Heart left ventricle (tissue), 16 donors: ENCODE data around the gene SMPD3. TPM values are rescaled to one million over a fixed set of nuclear protein-coding genes. Genes with fewer than 3 reads are reported as not detected.

ENCODE experiments used
- ATAC-seq, 4 donors: fragments of 200-7000 bp; cut with Tn5 transposase; one replicate each; pipeline ENCODE4 v1.9.1; 2020 to 2022; ENCODE audit warnings: moderate library complexity in 4 of 4, mild to moderate bottlenecking in 3 of 4, moderate number of reproducible peaks in 1 of 4
- DNase-seq, 5 donors: peaks; one replicate each; pipeline ENCODE4 v3.0.0-alpha.2; 2020
- H3K27ac ChIP-seq, 12 donors: fragments of 200-600 bp; sonication (generic) in 4 of 12; one replicate each; pipeline versions ENCODE4 v1.5.0 to v1.8.0; 2016 to 2022; ENCODE audit warnings: mild to moderate bottlenecking in 2 of 12
- H3K27me3 ChIP-seq, 9 donors: fragments of 200-600 bp; sonication (generic) in 2 of 9; one replicate each; pipeline versions ENCODE4 v1.5.1 to v1.8.0; 2016 to 2022; ENCODE audit warnings: mild to moderate bottlenecking in 3 of 9
- H3K36me3 ChIP-seq, 9 donors: fragments of 200-600 bp; sonication (generic) in 2 of 9; one replicate each; pipeline versions ENCODE4 v1.5.0 to v1.8.0; 2018 to 2022; ENCODE audit warnings: mild to moderate bottlenecking in 2 of 9
- H3K4me1 ChIP-seq, 12 donors: fragments of 200-600 bp; sonication (generic) in 4 of 12; one replicate each; pipeline versions ENCODE4 v1.5.0 to v1.8.0; 2016 to 2022; ENCODE audit warnings: mild to moderate bottlenecking in 3 of 12
- H3K4me3 ChIP-seq, 12 donors: fragments of 200-600 bp; sonication (generic) in 4 of 12; one replicate each; pipeline versions ENCODE4 v1.5.0 to v1.8.0; 2017 to 2022; ENCODE audit warnings: mild to moderate bottlenecking in 9 of 12, moderate library complexity in 4 of 12
- H3K9me3 ChIP-seq, 12 donors: fragments of 200-600 bp; sonication (generic) in 4 of 12; one replicate each; pipeline versions ENCODE4 v1.5.0 to v1.8.0; 2016 to 2022; ENCODE audit warnings: mild to moderate bottlenecking in 1 of 12
- CTCF ChIP-seq, 12 donors: fragments of 200-600 bp; sonication (generic) in 4 of 12; IDR thresholded peaks; one replicate each; pipeline versions ENCODE4 v1.5.0 to v1.8.0; 2018 to 2022; ENCODE audit warnings: antibody characterized with exemption in 12 of 12, mild to moderate bottlenecking in 5 of 12
- POLR2A ChIP-seq, 2 donors: fragments of 450-650 bp; IDR thresholded peaks; one replicate each; pipeline ENCODE4 v1.6.1; 2017; ENCODE audit warnings: antibody characterized with exemption in 2 of 2, mild to moderate bottlenecking in 2 of 2, moderate library complexity in 2 of 2
- WGBS, 4 donors: extraction: QIAGEN DNeasy Blood & Tissue Kit in 2 of 4; methylation state at CpG; one replicate each; pipeline versions ENCODE4 v1.1.5 to v1.1.7; 2013 to 2018; 5-methylcytosine and 5-hydroxymethylcytosine counted together
- intact Hi-C, 10 donors: fragments of 100-400 bp; cut with DNase I; formaldehyde crosslinking; loops; one replicate each; pipeline versions ENCODE4 v1.11.1 to v1.14.2; 2022
- polyA plus RNA-seq, 2 donors: library from polyadenylated mRNA; stranded (reverse); fragments of 200-250 nt; gene quantifications; one replicate each; pipeline ENCODE4 v1.2.3, GENCODE V29; 2013
- total RNA-seq, 9 donors: library from RNA; depleted of rRNA in 2 of 9; stranded (reverse); fragments of >200 nt in 2 of 9; fragmentation: NEBNext Ultra II Directional in 3 of 9; extraction: Animal tissue kit (Norgen Biotek cat#: 25700) in 3 of 9; gene quantifications; one replicate each; pipeline versions ENCODE4 v1.1.0 to v1.2.4, GENCODE V29; 2016 to 2023
- donor health status: ischemic (EF 13 %, LVEDD 7.1; RV severe dilation, severe dysfunction).
- donor health status: healthy with polysubstance abuse.
- donor health status: DM: no; HTN: yes; CAD: no.
- donor health status: DM: no; HTN: no; CAD: no.
- donor health status: ischemic (EF 25% LVEDD 6.9; RV normal size, moderate dysfunction).
- donor health status: ischemic (EF 25% LVEDD 5.7; RV mildly dilated, moderate dysfunction).
- donor health status: healthy.
- donor health status: DM: yes; HTN: yes; CAD: no.
- donor health status: ischemic (EF 35%, LVEDD 5.7; RV mildly dilated, moderate dysfunction).
- donor health status: nonischemic (EF 11% LVEDD 7.7; RV severe dilation, severe dysfunction).
- donor health status: DM: yes; HTN: yes; CAD: no.
- donor health status: PGD.
- donor health status: ischemic (EF 29% LVEDD 5.4; RV normal size, mild dysfunction).
- donor health status: nonischemic (EF 23%, LVEDD 6.1; RV moderate dilation, normal function).

The SMPD3 gene
- total and polyA plus RNA-seq, 11 donors, result 0.07 to 14.4 (median 0.17) TPM; not detected in 3

GRCh38 chr16:68486502-68487202 is 38.3 kb upstream of the SMPD3 start:
- 40 to 53% (median 48%) methylated on average over 4 of the region's 4 CpGs for WGBS, 4 donors
- ATAC-seq, result no peak
- Histone ChIP-seq H3K4me1 (no peaks in the 10 kb centered on the region), H3K9me3 (peaks cover 0 to 7% (median 0%) of the 10 kb centered on the region in 12 donors), H3K4me3 (no peak overlapping the region), H3K27me3 (peaks cover 0 to 3% (median 0%) of the 10 kb centered on the region in 9 donors), H3K27ac (no peak overlapping the region), H3K36me3 (no peaks in the 10 kb centered on the region)
- intact Hi-C loops, result no loop called here
- TF ChIP-seq CTCF (IDR thresholded peaks at IDR 0.05) (no peak), POLR2A (IDR thresholded peaks at IDR 0.05) (no peak)
- no peak for DNase-seq

GRCh38 chr16:68481636-68482035 is 33.3 kb upstream of the SMPD3 start:
- no peak for ATAC-seq
- intact Hi-C loops, result no loop called here
- Histone ChIP-seq H3K27ac (no peak overlapping the region), H3K4me3 (no peak overlapping the region), H3K4me1 (peaks cover 0 to 17% (median 5%) of the 10 kb centered on the region in 12 donors), H3K36me3 (no peaks in the 10 kb centered on the region), H3K9me3 (peaks cover 0 to 7% (median 0%) of the 10 kb centered on the region in 12 donors), H3K27me3 (no peaks in the 10 kb centered on the region)
- DNase-seq, result no peak
- WGBS, 4 donors, result 75 to 80% (median 77%) methylated on average over 5 of the region's 5 CpGs
- no peak for TF ChIP-seq CTCF (IDR thresholded peaks at IDR 0.05)
- no peak for TF ChIP-seq POLR2A (IDR thresholded peaks at IDR 0.05)

- whole genome bisulfite sequencing, 4 donors, result 86 to 89% (median 88%) methylated on average over 6 of the region's 6 CpGs
- Histone ChIP-seq H3K9me3 (peaks cover 0 to 7% (median 0%) of the 10 kb centered on the region in 12 donors), H3K27me3 (no peaks in the 10 kb centered on the region), H3K4me3 (no peak overlapping the region), H3K4me1 (peaks cover 0 to 17% (median 5%) of the 10 kb centered on the region in 12 donors), H3K27ac (no peak overlapping the region), H3K36me3 (no peaks in the 10 kb centered on the region)
- DNase-seq (no peak), ATAC-seq (no peak)
- TF ChIP-seq CTCF (IDR thresholded peaks at IDR 0.05) (no peak), POLR2A (IDR thresholded peaks at IDR 0.05) (no peak)
- intact Hi-C loops, result no loop called here
Observed at GRCh38 chr16:68480084-68480995, 32.0 kb upstream of the SMPD3 start.

- Histone ChIP-seq H3K4me3 (no peak overlapping the region), H3K4me1 (peaks cover 0 to 17% (median 6%) of the 10 kb centered on the region in 12 donors), H3K27ac (no peak overlapping the region), H3K9me3 (peaks cover 0 to 7% (median 0%) of the 10 kb centered on the region in 12 donors), H3K27me3 (no peaks in the 10 kb centered on the region), H3K36me3 (no peaks in the 10 kb centered on the region)
- intact Hi-C loops, result no loop called here
- WGBS, 4 donors, result 55 to 73% (median 61%) methylated on average over 2 of the region's 2 CpGs
- TF ChIP-seq CTCF (IDR thresholded peaks at IDR 0.05), result no peak
- TF ChIP-seq POLR2A (IDR thresholded peaks at IDR 0.05), result no peak
- ATAC-seq (no peak), DNase-seq (no peak)
Observed at GRCh38 chr16:68479271-68479670, 31.0 kb upstream of the SMPD3 start.
